ENCODE measurements around the gene IGFBP6.

IGFBP6 gene

GRCh38 chr12:53073881-53074280 is 23.6 kb upstream of the IGFBP6 start:
- no peak for DNase-seq (ENCODE audit: extremely low read depth, low read depth)

GRCh38 chr12:53074283-53074998 is 23.0 kb upstream of the IGFBP6 start:
- no peak overlapping the region for H3K4me3 ChIP-seq (replicated peaks; ENCODE audit: low read depth, low read length)
- TF ChIP-seq, protein P1, sequence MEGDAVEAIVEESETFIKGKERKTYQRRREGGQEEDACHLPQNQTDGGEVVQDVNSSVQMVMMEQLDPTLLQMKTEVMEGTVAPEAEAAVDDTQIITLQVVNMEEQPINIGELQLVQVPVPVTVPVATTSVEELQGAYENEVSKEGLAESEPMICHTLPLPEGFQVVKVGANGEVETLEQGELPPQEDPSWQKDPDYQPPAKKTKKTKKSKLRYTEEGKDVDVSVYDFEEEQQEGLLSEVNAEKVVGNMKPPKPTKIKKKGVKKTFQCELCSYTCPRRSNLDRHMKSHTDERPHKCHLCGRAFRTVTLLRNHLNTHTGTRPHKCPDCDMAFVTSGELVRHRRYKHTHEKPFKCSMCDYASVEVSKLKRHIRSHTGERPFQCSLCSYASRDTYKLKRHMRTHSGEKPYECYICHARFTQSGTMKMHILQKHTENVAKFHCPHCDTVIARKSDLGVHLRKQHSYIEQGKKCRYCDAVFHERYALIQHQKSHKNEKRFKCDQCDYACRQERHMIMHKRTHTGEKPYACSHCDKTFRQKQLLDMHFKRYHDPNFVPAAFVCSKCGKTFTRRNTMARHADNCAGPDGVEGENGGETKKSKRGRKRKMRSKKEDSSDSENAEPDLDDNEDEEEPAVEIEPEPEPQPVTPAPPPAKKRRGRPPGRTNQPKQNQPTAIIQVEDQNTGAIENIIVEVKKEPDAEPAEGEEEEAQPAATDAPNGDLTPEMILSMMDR (IDR thresholded peaks at IDR 0.05; ENCODE audit: low read depth, low read length, missing control alignments) = no peak
- DNase-seq (ENCODE audit: extremely low read depth, low read depth) = no peak

More at GRCh38 chr12:53073881-53074280, 23.6 kb upstream of the IGFBP6 start:
- TF ChIP-seq, protein P1 (IDR thresholded peaks at IDR 0.05; ENCODE audit: low read depth, low read length, missing control alignments) = no peak
- H3K4me3 ChIP-seq (replicated peaks; ENCODE audit: low read depth, low read length) = no peak overlapping the region

DNA sequence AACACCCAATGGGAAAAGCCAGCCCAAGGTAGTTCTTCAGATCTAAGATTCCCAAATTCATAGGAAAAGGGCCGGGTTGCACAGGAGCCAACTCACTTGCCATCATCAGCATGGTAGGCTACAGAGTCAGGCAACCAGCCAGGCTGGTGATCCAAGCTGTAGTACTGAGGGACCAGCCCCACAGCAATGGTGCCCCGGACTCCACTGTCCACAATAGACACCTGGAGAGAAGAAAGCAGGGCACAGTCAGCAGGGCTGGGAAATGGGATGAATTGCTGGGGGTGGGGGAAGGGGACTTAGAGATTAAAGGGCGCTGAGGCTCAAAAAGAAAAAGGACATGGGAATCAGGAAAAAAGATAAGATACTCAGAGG is 22.5 kb upstream of the IGFBP6 start:
- H3K4me3 ChIP-seq (replicated peaks; ENCODE audit: low read depth, low read length) = no peak overlapping the region
- no peak for DNase-seq (ENCODE audit: extremely low read depth, low read depth)
- TF ChIP-seq, protein P1 (IDR thresholded peaks at IDR 0.05; ENCODE audit: low read depth, low read length, missing control alignments) = no peak

GRCh38 chr12:53076461-53076860 is 21.0 kb upstream of the IGFBP6 start:
- no peak for DNase-seq (ENCODE audit: extremely low read depth, low read depth)
- no peak overlapping the region for H3K4me3 ChIP-seq (replicated peaks; ENCODE audit: low read depth, low read length)
- TF ChIP-seq, protein P1 (IDR thresholded peaks at IDR 0.05; ENCODE audit: low read depth, low read length, missing control alignments) = no peak

DNA sequence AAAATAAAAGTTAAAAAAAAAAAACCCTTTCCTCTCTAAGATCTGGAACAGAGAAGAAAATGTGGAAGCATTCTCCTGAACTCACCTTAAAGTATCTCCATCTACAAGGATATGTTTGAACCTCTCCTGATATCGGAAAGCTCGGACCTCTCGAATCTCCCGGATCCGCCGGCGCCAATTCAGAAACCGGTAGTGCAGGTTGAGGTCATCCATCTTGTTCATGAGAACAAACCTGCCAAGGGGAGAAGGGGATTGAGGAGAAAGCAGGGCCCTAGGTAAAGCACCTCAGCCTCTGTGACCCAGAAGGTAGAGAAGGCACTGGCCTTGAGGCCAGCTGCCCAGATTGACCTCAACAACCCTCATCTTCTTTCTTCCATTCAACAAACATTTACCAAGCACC is 20.4 kb upstream of the IGFBP6 start:
- no peak overlapping the region for H3K4me3 ChIP-seq (replicated peaks; ENCODE audit: low read depth, low read length)
- TF ChIP-seq, protein P1 (IDR thresholded peaks at IDR 0.05; ENCODE audit: low read depth, low read length, missing control alignments) = no peak
- DNase-seq (ENCODE audit: extremely low read depth, low read depth) = no peak

GRCh38 chr12:53078425-53079225 is 18.8 kb upstream of the IGFBP6 start:
- peak overlapping the region; percentile 60 for H3K4me3 ChIP-seq (replicated peaks; ENCODE audit: low read depth, low read length)
- TF ChIP-seq, protein P1 (IDR thresholded peaks at IDR 0.05; ENCODE audit: low read depth, low read length, missing control alignments) = no peak
- DNase-seq (ENCODE audit: extremely low read depth, low read depth) = no peak

Data from HFF-Myc (cell line).